K562 (cell line): ENCODE results near the gene RPL22L1.

Experiments used
- CBX8 ChIP-seq: fragments of 200-600 bp; sonication (generic); IDR thresholded peaks from 2 replicates; pipeline ENCODE4 v1.6.1; 2012; ENCODE audit warnings: borderline replicate concordance, mixed run types, low read depth, mild to moderate bottlenecking, moderate library complexity, mixed read lengths, low read length, control low read depth, inconsistent platforms; ENCODE audit not compliant: poor library complexity, severe bottlenecking; ENCODE audit errors: extremely low read depth
- CTCF ChIP-seq, 3 experiments: IDR thresholded peaks in 2 of 3; conservative IDR thresholded peaks in 1 of 3; 2 replicates each; pipeline ENCODE4 v1.5.1; 2011 to 2012; ENCODE audit warnings: low read length in 3 of 3, mild to moderate bottlenecking in 3 of 3, control low read depth in 2 of 3, improper control_type of control experiment in 1 of 3, inconsistent platforms in 1 of 3, low read depth in 1 of 3, mixed read lengths in 1 of 3, moderate library complexity in 1 of 3; ENCODE audit not compliant: insufficient read depth in 2 of 3
- FOSL1 ChIP-seq: fragments of 200-800 bp; sonication (Bioruptor generic); conservative IDR thresholded peaks from 2 replicates; pipeline ENCODE4 v1.6.1; 2016; ENCODE audit warnings: missing genetic modification characterization, missing compliant biosample characterization
- MYNN ChIP-seq, 2 experiments: sonication (generic); formaldehyde crosslinking in 1 of 2; IDR thresholded peaks; 2 replicates each; pipeline versions ENCODE4 v1.5.0 to v1.6.1; 2016 to 2020; ENCODE audit warnings: antibody characterized with exemption in 1 of 2, missing genetic modification reagents in 1 of 2
- SAFB2 ChIP-seq: fragments of 200-400 bp; formaldehyde crosslinking; IDR thresholded peaks from 2 replicates; pipeline ENCODE4 v1.6.1; 2018; ENCODE audit warnings: borderline replicate concordance, low read length, low read depth, moderate library complexity; ENCODE audit not compliant: severe bottlenecking
- SIN3A ChIP-seq, 2 experiments: fragments of 150-350 bp in 1 of 2; IDR thresholded peaks; 2 replicates each; pipeline ENCODE4 v1.6.1; 2011 to 2016; ENCODE audit warnings: borderline replicate concordance in 2 of 2, low read depth in 2 of 2, low read length in 2 of 2, mild to moderate bottlenecking in 2 of 2, moderate library complexity in 2 of 2; ENCODE audit not compliant: control insufficient read depth in 1 of 2
- ZNF133 ChIP-seq: fragments of 250-450 bp; sonication (Bioruptor Pico); IDR thresholded peaks from 2 replicates; pipeline ENCODE4 v1.4.0; 2020; ENCODE audit warnings: mild to moderate bottlenecking

- TF ChIP-seq SAFB2, result no peak
- TF ChIP-seq CTCF (IDR thresholded peaks at IDR 0.05 in 2 of 3, conservative IDR thresholded peaks at IDR 0.05 in 1 of 3; ENCODE audit: insufficient read depth in 2 of 3, low read depth in 1 of 3, low read length in 3 of 3), result no peak
- TF ChIP-seq CBX8, result no peak
- TF ChIP-seq ZNF133 (CRISPR knock-in tag), result no peak
- TF ChIP-seq FOSL1 (tag), result no peak
- no peak for TF ChIP-seq MYNN (IDR thresholded peaks at IDR 0.05)
- no peak for TF ChIP-seq MYNN (CRISPR knock-in tag; IDR thresholded peaks at IDR 0.05)
- no peak for TF ChIP-seq SIN3A (IDR thresholded peaks at IDR 0.05; ENCODE audit: borderline replicate concordance in 2 of 2, control insufficient read depth in 1 of 2, low read depth in 2 of 2, low read length in 2 of 2)
Observed at GRCh38 chr3:170876537-170876936, 6.5 kb upstream of the RPL22L1 start.
